Activated CD8-positive, alpha-beta memory T cell treated with anti-CD3 and anti-CD28 coated beads, Interleukin-2, amount 10 ng/mL, durations not matched to agents 7 days and 5 days (primary cell): ENCODE results near the gene MYH2. TPM values are rescaled to one million over a fixed set of nuclear protein-coding genes. Genes with fewer than 3 reads are reported as not detected.

Experiments used
- ATAC-seq: fragments of 150-1000 bp; cut with Tn5 transposase; one replicate; pipeline ENCODE4 v1.10.0; 2021; ENCODE audit warnings: moderate library complexity
- CTCF ChIA-PET: fragments of 350-600 bp; sonication (Branson Sonifier 250); formaldehyde crosslinking; loops from one replicate; lab custom pipeline; 2021; ENCODE audit warnings: antibody characterized with exemption; lab: Charles Lee
- DNase-seq: peaks from one replicate; pipeline ENCODE4 v3.0.0-alpha.2; 2020
- H3K27ac Mint-ChIP-seq: one replicate; pipeline ENCODE4 v1.8.0; 2021; ENCODE audit warnings: mild to moderate bottlenecking, mixed read lengths
- H3K27me3 Mint-ChIP-seq: one replicate; pipeline ENCODE4 v1.8.0; 2021; ENCODE audit warnings: mixed read lengths
- H3K36me3 Mint-ChIP-seq: one replicate; pipeline ENCODE4 v1.8.0; 2021; ENCODE audit warnings: mild to moderate bottlenecking, mixed read lengths
- H3K4me1 Mint-ChIP-seq: one replicate; pipeline ENCODE4 v1.8.0; 2021; ENCODE audit warnings: mixed read lengths
- H3K4me3 Mint-ChIP-seq: one replicate; pipeline ENCODE4 v1.8.0; 2021; ENCODE audit warnings: mild to moderate bottlenecking, moderate library complexity, mixed read lengths
- H3K9me3 Mint-ChIP-seq: one replicate; pipeline ENCODE4 v1.8.0; 2022; ENCODE audit warnings: low read depth, mixed read lengths
- total RNA-seq, 2 experiments: library from RNA; stranded (reverse); gene quantifications; one replicate each; pipeline ENCODE4 v1.2.3, GENCODE V29; 2021

MYH2 gene
- not detected for total RNA-seq

GRCh38 chr17:10549096-10549842, at the start of gene MYH2:
TSS of gene MYH2 (minus strand) at chr17:10549658. CDS start at chr17:10547920, 1,738 bp downstream.
- Mint-ChIP-seq H3K27ac (no peak within 1 kb of the TSS), H3K36me3 (no peaks in the 10 kb centered on the region), H3K4me1 (no peaks in the 10 kb centered on the region), H3K4me3 (no peak within 1 kb of the TSS), H3K9me3 (no peaks in the 10 kb centered on the region), H3K27me3 (peaks cover 6% of the 10 kb centered on the region)
- CTCF ChIA-PET: no interaction called here
- no peak for ATAC-seq
- no peak for DNase-seq

DNA sequence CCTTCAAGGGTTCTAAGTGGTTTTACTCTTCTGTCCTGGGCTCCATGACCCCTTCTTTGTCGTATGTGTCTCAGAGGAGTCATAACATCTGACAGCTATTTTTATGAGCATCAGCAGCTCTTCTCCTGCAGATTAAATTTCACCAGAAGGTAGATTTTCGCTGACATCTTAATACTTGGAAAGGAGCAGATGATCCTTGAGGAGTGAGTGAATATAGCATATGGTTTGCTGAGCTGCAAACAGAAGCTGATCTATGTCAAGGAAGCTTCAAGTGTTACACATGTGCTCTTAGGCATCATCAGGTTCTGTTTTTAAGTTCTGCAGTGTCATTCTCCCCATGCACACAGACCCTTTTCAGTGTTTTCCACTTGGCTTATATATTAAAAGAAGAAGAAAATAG, 49.2 kb upstream of the MYH2 start:
- ATAC-seq (no peak), DNase-seq (no peak)
- H3K4me3 Mint-ChIP-seq: no peak overlapping the region
- no peaks in the 10 kb centered on the region for H3K4me1 Mint-ChIP-seq
- H3K27ac Mint-ChIP-seq: no peak overlapping the region
- peaks cover 20% of the 10 kb centered on the region for H3K27me3 Mint-ChIP-seq
- CTCF ChIA-PET: interaction anchor here (1.3 to 1.4 kb wide), 2 partner anchors 16 to 19 kb away, joined by 3 to 4 read pairs; no protein-coding TSS in a partner anchor
- no peaks in the 10 kb centered on the region for H3K9me3 Mint-ChIP-seq
- no peaks in the 10 kb centered on the region for H3K36me3 Mint-ChIP-seq

GRCh38 chr17:10589553-10590145, 40.2 kb upstream of the MYH2 start:
- H3K27me3 Mint-ChIP-seq: peaks cover 10% of the 10 kb centered on the region
- H3K36me3 Mint-ChIP-seq: no peaks in the 10 kb centered on the region
- CTCF ChIA-PET: no interaction called here
- no peak for ATAC-seq
- H3K4me1 Mint-ChIP-seq: no peaks in the 10 kb centered on the region
- DNase-seq: no peak
- no peak overlapping the region for H3K4me3 Mint-ChIP-seq
- H3K27ac Mint-ChIP-seq: no peak overlapping the region
- no peaks in the 10 kb centered on the region for H3K9me3 Mint-ChIP-seq

GRCh38 chr17:10585529-10585928, 36.1 kb upstream of the MYH2 start:
- Mint-ChIP-seq H3K9me3 (no peaks in the 10 kb centered on the region), H3K4me1 (no peaks in the 10 kb centered on the region), H3K27ac (no peak overlapping the region), H3K36me3 (no peaks in the 10 kb centered on the region), H3K27me3 (peaks cover 14% of the 10 kb centered on the region), H3K4me3 (no peak overlapping the region)
- DNase-seq: no peak
- CTCF ChIA-PET: no interaction called here
- ATAC-seq: no peak

DNA sequence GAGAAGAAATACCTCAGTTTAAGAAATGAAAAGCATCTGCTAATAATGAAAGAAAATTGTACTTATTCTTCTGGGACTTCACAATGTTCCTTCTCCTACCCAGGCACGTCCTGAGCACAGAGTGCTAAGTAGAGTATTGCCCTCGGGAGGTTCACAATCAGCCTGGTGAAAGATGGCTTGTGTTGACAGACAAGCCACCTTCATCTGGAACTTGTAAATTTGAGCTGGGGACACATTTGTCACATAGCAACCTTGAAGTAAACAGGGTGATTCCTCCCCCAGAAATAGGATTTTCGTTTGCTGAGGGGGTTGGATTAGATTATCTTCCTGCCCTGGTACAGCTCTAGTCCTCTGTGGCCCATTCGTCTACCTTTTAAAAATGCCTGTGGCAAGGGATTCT, 34.4 kb upstream of the MYH2 start:
- no peaks in the 10 kb centered on the region for H3K9me3 Mint-ChIP-seq
- no peak overlapping the region for H3K27ac Mint-ChIP-seq
- ATAC-seq: no peak
- peaks cover 14% of the 10 kb centered on the region for H3K27me3 Mint-ChIP-seq
- CTCF ChIA-PET: no interaction called here
- no peaks in the 10 kb centered on the region for H3K4me1 Mint-ChIP-seq
- no peak for DNase-seq
- no peaks in the 10 kb centered on the region for H3K36me3 Mint-ChIP-seq
- H3K4me3 Mint-ChIP-seq: no peak overlapping the region

GRCh38 chr17:10579270-10579669, 29.8 kb upstream of the MYH2 start:
- no peaks in the 10 kb centered on the region for H3K4me1 Mint-ChIP-seq
- no peak overlapping the region for H3K4me3 Mint-ChIP-seq
- ATAC-seq (no peak), DNase-seq (no peak)
- peaks cover 9% of the 10 kb centered on the region for H3K27me3 Mint-ChIP-seq
- CTCF ChIA-PET: interaction anchor here (1.0 kb wide), 1 partner anchor 39 kb away, joined by 3 read pairs; no protein-coding TSS in a partner anchor
- no peaks in the 10 kb centered on the region for H3K36me3 Mint-ChIP-seq
- H3K27ac Mint-ChIP-seq: no peak overlapping the region
- H3K9me3 Mint-ChIP-seq: no peaks in the 10 kb centered on the region

DNA sequence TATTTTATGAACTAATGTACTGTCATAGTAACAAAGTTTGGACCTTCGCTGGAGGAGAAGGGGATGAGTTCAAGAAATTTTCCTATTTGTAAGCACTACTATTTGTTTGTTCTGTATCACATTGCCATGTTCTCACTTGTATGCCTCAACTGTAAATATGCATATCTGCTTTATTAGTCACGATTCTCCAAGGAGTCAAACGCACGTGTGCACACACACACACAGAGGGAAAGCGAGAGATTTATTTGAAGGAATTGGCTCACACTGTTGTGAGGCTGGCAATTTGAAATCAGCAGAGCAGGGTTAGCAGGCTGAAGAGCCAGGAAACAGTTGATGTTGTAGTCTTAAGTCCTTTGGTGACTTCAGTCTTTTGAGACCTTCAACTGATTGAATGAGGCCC, 24.9 kb upstream of the MYH2 start:
- no peak overlapping the region for H3K27ac Mint-ChIP-seq
- no peaks in the 10 kb centered on the region for H3K4me1 Mint-ChIP-seq
- no peak overlapping the region for H3K4me3 Mint-ChIP-seq
- peaks cover 3% of the 10 kb centered on the region for H3K27me3 Mint-ChIP-seq
- CTCF ChIA-PET: no interaction called here
- ATAC-seq: no peak
- no peak for DNase-seq
- no peaks in the 10 kb centered on the region for H3K9me3 Mint-ChIP-seq
- H3K36me3 Mint-ChIP-seq: no peaks in the 10 kb centered on the region

- H3K4me3 Mint-ChIP-seq: no peak overlapping the region
- H3K4me1 Mint-ChIP-seq: no peaks in the 10 kb centered on the region
- no peak overlapping the region for H3K27ac Mint-ChIP-seq
- DNase-seq: no peak
- ATAC-seq: no peak
- H3K36me3 Mint-ChIP-seq: no peaks in the 10 kb centered on the region
- H3K27me3 Mint-ChIP-seq: peaks cover 9% of the 10 kb centered on the region
- no peaks in the 10 kb centered on the region for H3K9me3 Mint-ChIP-seq
- CTCF ChIA-PET: no interaction called here
These were observed 14.7 kb upstream of the MYH2 start for GRCh38 chr17:10563991-10564660.

DNA sequence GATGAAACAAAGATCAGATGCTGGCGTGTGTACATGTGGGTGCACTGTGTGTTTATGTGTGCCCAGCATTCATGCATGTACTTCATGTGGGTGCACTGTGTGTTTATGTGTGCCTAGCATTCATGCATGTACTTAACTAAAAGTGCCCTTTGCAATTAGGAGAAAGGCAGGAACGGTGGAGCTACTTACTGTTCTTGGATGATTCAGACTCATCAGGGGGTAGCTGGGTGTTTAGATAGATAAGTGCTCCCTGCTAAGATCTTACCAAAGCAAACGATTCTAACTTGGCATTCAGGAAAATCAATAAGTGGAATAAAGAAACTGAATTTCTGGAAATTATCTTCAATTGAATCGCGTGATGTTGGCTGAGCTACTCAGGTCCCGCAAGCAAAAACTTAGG, 8.6 kb upstream of the MYH2 start:
- no peaks in the 10 kb centered on the region for H3K4me1 Mint-ChIP-seq
- H3K9me3 Mint-ChIP-seq: no peaks in the 10 kb centered on the region
- no peak for DNase-seq
- H3K27ac Mint-ChIP-seq: no peak overlapping the region
- no peak for ATAC-seq
- CTCF ChIA-PET: no interaction called here
- H3K27me3 Mint-ChIP-seq: no peaks in the 10 kb centered on the region
- H3K4me3 Mint-ChIP-seq: no peak overlapping the region
- no peaks in the 10 kb centered on the region for H3K36me3 Mint-ChIP-seq

GRCh38 chr17:10557422-10557821, 8.0 kb upstream of the MYH2 start:
- H3K36me3 Mint-ChIP-seq: no peaks in the 10 kb centered on the region
- H3K4me3 Mint-ChIP-seq: no peak overlapping the region
- H3K27me3 Mint-ChIP-seq: no peaks in the 10 kb centered on the region

GRCh38 chr17:10556301-10557005, 7.0 kb upstream of the MYH2 start:
- CTCF ChIA-PET: no interaction called here
- H3K27ac Mint-ChIP-seq: no peak overlapping the region
- H3K36me3 Mint-ChIP-seq: no peaks in the 10 kb centered on the region
- DNase-seq (no peak), ATAC-seq (no peak)
- H3K4me3 Mint-ChIP-seq: no peak overlapping the region
- no peaks in the 10 kb centered on the region for H3K9me3 Mint-ChIP-seq
- H3K4me1 Mint-ChIP-seq: no peaks in the 10 kb centered on the region
- no peaks in the 10 kb centered on the region for H3K27me3 Mint-ChIP-seq

More at GRCh38 chr17:10557422-10557821, 8.0 kb upstream of the MYH2 start:
- DNase-seq: no peak
- no peak for ATAC-seq
- Mint-ChIP-seq H3K4me1 (no peaks in the 10 kb centered on the region), H3K9me3 (no peaks in the 10 kb centered on the region), H3K27ac (no peak overlapping the region)
- CTCF ChIA-PET: no interaction called here

GRCh38 chr17:10550014-10550413, 556 bp upstream of the MYH2 start:
- DNase-seq: no peak
- Mint-ChIP-seq H3K9me3 (no peaks in the 10 kb centered on the region), H3K4me3 (no peak overlapping the region), H3K27ac (no peak overlapping the region), H3K4me1 (no peaks in the 10 kb centered on the region), H3K36me3 (no peaks in the 10 kb centered on the region), H3K27me3 (peaks cover 6% of the 10 kb centered on the region)
- ATAC-seq: no peak
- CTCF ChIA-PET: no interaction called here

DNA sequence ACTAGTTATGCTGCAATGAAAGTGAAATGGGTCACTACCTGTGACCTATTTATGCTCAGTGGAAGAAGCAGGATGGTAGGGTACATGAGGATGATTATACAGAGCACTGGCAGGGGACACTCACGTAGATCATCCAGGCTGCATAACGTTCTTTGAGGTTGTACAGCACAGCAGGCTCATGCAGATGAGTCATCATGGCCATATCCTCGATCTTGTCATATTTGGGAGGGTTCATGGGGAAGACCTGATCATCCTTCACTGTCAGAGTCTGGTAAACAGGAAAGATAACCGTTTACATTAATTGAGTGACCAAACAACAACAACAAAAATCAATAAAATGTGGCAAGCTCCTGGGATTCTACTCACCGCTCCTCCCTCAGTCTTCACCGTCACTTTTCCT, 2.1 kb downstream of the MYH2 start:
- DNase-seq (no peak), ATAC-seq (no peak)
- no peaks in the 10 kb centered on the region for H3K4me1 Mint-ChIP-seq
- H3K27me3 Mint-ChIP-seq: peaks cover 6% of the 10 kb centered on the region
- no peak overlapping the region for H3K4me3 Mint-ChIP-seq
- H3K9me3 Mint-ChIP-seq: peaks cover 2% of the 10 kb centered on the region
- H3K36me3 Mint-ChIP-seq: no peaks in the 10 kb centered on the region
- H3K27ac Mint-ChIP-seq: no peak overlapping the region
- CTCF ChIA-PET: no interaction called here
